Endothelial cell of umbilical vein (primary cell): ENCODE results near the gene CRY2. TPM values are rescaled to one million over a fixed set of nuclear protein-coding genes. Genes with fewer than 3 reads are reported as not detected.

ENCODE experiments used
- BruUV-seq: library from RNA; stranded (reverse); fragments of 400-500 nt; replicated peaks from 2 replicates; lab custom pipeline; 2021; lab: Mats Ljungman, UMichigan
- CTCF ChIA-PET: fragments of 300-600, 350-600 bp; sonication (Branson Sonifier 250); formaldehyde crosslinking; loops from one replicate; lab custom pipeline; 2021; ENCODE audit warnings: antibody characterized with exemption, inconsistent platforms; lab: Charles Lee
- POLR2A ChIA-PET: fragments of 300-600, 350-600 bp; sonication (Branson Sonifier 250); formaldehyde crosslinking; loops from one replicate; lab custom pipeline; 2021; ENCODE audit warnings: antibody characterized with exemption, inconsistent platforms; lab: Charles Lee
- DNase-seq: peaks from one replicate; pipeline ENCODE4 v3.0.0-alpha.2; 2011; ENCODE audit warnings: low read depth, low spot score
- FAIRE-seq: peaks from 2 replicates; lab custom pipeline; 2011; peaks lifted over from hg19 to GRCh38; lab: Jason Lieb, UNC
- H2AFZ ChIP-seq: 2 replicates; pipeline ENCODE4 v1.6.0; 2012; ENCODE audit warnings: low read depth, low read length, control low read depth, inconsistent platforms
- H3K27ac ChIP-seq: 2 replicates; pipeline ENCODE4 v1.5.1; 2011; ENCODE audit warnings: low read depth, mild to moderate bottlenecking, control low read depth, low read length, moderate library complexity; ENCODE audit not compliant: insufficient read depth
- H3K27me3 ChIP-seq, 2 experiments: 2 replicates each; pipeline versions ENCODE4 v1.6.0 to v1.6.1; 2011; ENCODE audit warnings: low read length in 2 of 2, mixed read lengths in 1 of 2; ENCODE audit not compliant: control insufficient read depth in 2 of 2, insufficient read depth in 2 of 2
- H3K36me3 ChIP-seq, 2 experiments: 2 replicates in 1 of 2; 3 replicates in 1 of 2; pipeline ENCODE4 v1.5.1; 2011; ENCODE audit warnings: low read length in 2 of 2, mild to moderate bottlenecking in 1 of 2, moderate library complexity in 1 of 2; ENCODE audit not compliant: control insufficient read depth in 2 of 2, insufficient read depth in 2 of 2; ENCODE audit errors: extremely low read depth in 1 of 2
- H3K4me1 ChIP-seq: 3 replicates; pipeline ENCODE4 v1.5.1; 2011; ENCODE audit warnings: mild to moderate bottlenecking, low read length; ENCODE audit not compliant: control insufficient read depth, insufficient read depth; ENCODE audit errors: extremely low read depth
- H3K4me2 ChIP-seq: 2 replicates; pipeline ENCODE4 v1.6.1; 2011; ENCODE audit warnings: low read length, control low read depth, mixed read lengths; ENCODE audit not compliant: insufficient read depth
- H3K4me3 ChIP-seq, 3 experiments: fragments of 200-600 bp in 1 of 3; sonication (generic), shearing (Covaris generic) in 1 of 3; replicated peaks in 1 of 3; 2 replicates each; pipeline ENCODE4 v1.5.1; 2011 to 2016; ENCODE audit warnings: control low read depth in 3 of 3, low read length in 3 of 3, mild to moderate bottlenecking in 2 of 3, inconsistent platforms in 1 of 3, low read depth in 1 of 3, moderate library complexity in 1 of 3; ENCODE audit not compliant: insufficient read depth in 1 of 3
- H3K79me2 ChIP-seq: 2 replicates; pipeline ENCODE4 v1.6.0; 2012; ENCODE audit warnings: low read length, inconsistent platforms; ENCODE audit not compliant: control insufficient read depth, insufficient read depth
- H3K9ac ChIP-seq: replicated peaks from 2 replicates; pipeline ENCODE3; 2011; ENCODE audit warnings: low read length, control low read depth; ENCODE audit not compliant: insufficient read depth; ENCODE audit errors: extremely low read depth
- H3K9me1 ChIP-seq: replicated peaks from 3 replicates; pipeline ENCODE4 v1.6.0; 2011; ENCODE audit warnings: mild to moderate bottlenecking, low read length; ENCODE audit not compliant: control insufficient read depth, insufficient read depth; ENCODE audit errors: extremely low read depth
- H3K9me3 ChIP-seq: replicated peaks from 2 replicates; pipeline ENCODE4 v1.5.1; 2012; ENCODE audit warnings: low read length, inconsistent platforms; ENCODE audit not compliant: control insufficient read depth, insufficient read depth
- H4K20me1 ChIP-seq: replicated peaks from 2 replicates; pipeline ENCODE3; 2011; ENCODE audit warnings: mild to moderate bottlenecking, low read length; ENCODE audit not compliant: control insufficient read depth, insufficient read depth; ENCODE audit errors: extremely low read depth
- EZH2 ChIP-seq: IDR thresholded peaks from 2 replicates; pipeline ENCODE4 v1.6.1; 2012; ENCODE audit warnings: borderline replicate concordance, low read depth, mild to moderate bottlenecking, moderate library complexity, low read length, inconsistent platforms; ENCODE audit not compliant: severe bottlenecking
- FOS ChIP-seq: IDR thresholded peaks from 2 replicates; pipeline ENCODE4 v1.6.1; 2011; ENCODE audit warnings: mild to moderate bottlenecking, low read length, moderate library complexity, borderline replicate concordance; ENCODE audit not compliant: insufficient read depth
- GATA2 ChIP-seq: IDR thresholded peaks from 2 replicates; pipeline ENCODE4 v1.7.0; 2011; ENCODE audit warnings: low read depth, mild to moderate bottlenecking, moderate library complexity, mixed read lengths, low read length; ENCODE audit not compliant: insufficient read length, insufficient read depth
- JUN ChIP-seq: IDR thresholded peaks from 2 replicates; pipeline ENCODE4 v1.6.1; 2011; ENCODE audit warnings: borderline replicate concordance, low read depth; ENCODE audit not compliant: insufficient read length, insufficient read depth
- MYC ChIP-seq: IDR thresholded peaks from one replicate; pipeline ENCODE4 v1.6.1; 2011; ENCODE audit warnings: mild to moderate bottlenecking, low read depth, low read length
- POLR2A ChIP-seq: IDR thresholded peaks from 2 replicates; pipeline ENCODE4 v1.6.1; 2012; ENCODE audit warnings: low read depth, mild to moderate bottlenecking, control low read depth, low read length
- POLR2AphosphoS5 ChIP-seq: IDR thresholded peaks from 2 replicates; pipeline ENCODE4 v1.6.1; 2012; ENCODE audit warnings: low read depth, mild to moderate bottlenecking, control low read depth, low read length, moderate library complexity; ENCODE audit not compliant: insufficient read depth
- dilution Hi-C: fragments of 300-500 bp; cut with MboI; formaldehyde crosslinking; loops from one replicate; pipeline ENCODE4 v1.15.0; 2019; ENCODE audit warnings: low sequenced_read_pairs; ENCODE audit not compliant: extremely low pct_ligation_motif_present
- intact Hi-C: fragments of 100-400 bp; cut with micrococcal nuclease; formaldehyde crosslinking; loops from one replicate; pipeline ENCODE4 v1.10.0; 2022
- polyA plus RNA-seq, 4 experiments: library from polyadenylated mRNA; depleted of rRNA in 3 of 4; stranded (reverse) in 3 of 4; unstranded in 1 of 4; fragments of >200 nt; gene quantifications; 2 replicates each; pipeline versions ENCODE4 v1.2.1 to v1.2.3, GENCODE V29; 2011 to 2012; ENCODE audit warnings: missing spikeins in 1 of 4
- total RNA-seq: library from RNA; stranded (reverse); gene quantifications from 2 replicates; pipeline ENCODE4 v1.2.3, GENCODE V29; 2021
- TF ChIP-seq, protein P1 (sequence below): IDR thresholded peaks from 2 replicates; pipeline ENCODE4 v1.6.1; 2011; ENCODE audit not compliant: insufficient read depth, insufficient read length
- TF ChIP-seq, protein P2 (sequence below), 2 donors: IDR thresholded peaks; 1 replicate in 1 of 2; 2 replicates in 1 of 2; pipeline ENCODE4 v1.5.1; 2011; ENCODE audit warnings: low read length in 2 of 2, mild to moderate bottlenecking in 2 of 2, moderate library complexity in 2 of 2, control low read depth in 1 of 2, inconsistent platforms in 1 of 2, low read depth in 1 of 2; ENCODE audit not compliant: insufficient read depth in 1 of 2; ENCODE audit errors: extremely low read depth in 1 of 2

Gene CRY2
- total and polyA plus RNA-seq, 2 donors (not counting 3 experiments of a cell fraction or from before 2014, with no cell fraction given) = 7.7 to 11.7 TPM

DNA sequence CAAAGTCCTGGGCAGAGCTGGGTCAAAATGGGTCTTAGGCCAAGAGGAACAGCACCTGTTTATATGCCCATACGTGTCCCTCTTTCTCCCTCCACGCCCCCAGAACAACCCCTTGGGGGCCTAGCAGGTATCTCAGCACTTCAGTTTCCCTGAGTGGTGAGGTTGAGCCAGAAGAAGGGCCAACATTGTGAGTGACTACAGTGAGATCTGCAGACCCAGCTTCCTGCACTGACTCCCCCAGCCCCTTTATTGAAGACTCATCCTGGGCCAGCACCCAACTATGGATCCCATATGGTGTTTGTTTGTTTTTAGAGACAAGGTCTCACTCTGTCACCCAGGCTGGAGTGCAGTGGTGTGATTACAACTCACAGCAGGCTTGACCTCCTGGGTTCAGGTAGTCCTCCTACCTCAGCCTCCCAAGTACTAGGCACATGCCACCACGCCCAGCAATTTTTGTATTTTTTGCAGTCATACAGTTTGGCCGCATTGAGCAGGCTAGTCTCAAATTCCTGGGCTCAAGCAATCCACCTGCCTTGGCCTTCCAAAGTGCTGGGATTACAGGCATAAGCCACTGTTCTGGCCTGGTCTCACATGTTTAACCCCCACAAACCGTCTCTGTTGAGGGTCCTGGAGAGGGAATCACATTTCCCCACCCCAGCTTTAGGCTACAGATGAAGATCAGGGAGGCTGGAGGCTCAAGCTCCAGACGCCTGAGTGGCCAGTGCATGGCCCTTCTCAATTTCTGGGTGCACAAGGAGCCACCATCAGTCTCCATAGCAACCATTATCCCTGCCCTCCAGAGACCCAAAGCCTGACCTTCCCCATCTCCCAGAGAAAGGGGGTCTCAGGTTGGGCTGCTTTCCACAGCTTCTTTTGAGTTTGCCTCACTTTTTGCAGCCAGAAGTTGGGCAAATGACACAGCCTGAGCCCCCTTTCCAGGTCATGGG lies 73.5 kb downstream of the CRY2 start:
- no TSS peak for BruUV-seq
- peaks cover 13 to 30% of the 10 kb centered on the region in 2 experiments for H3K27me3 ChIP-seq
- intact Hi-C loops = no loop called here
- dilution Hi-C loops = no loop called here
- peaks cover 10% of the 10 kb centered on the region for H3K79me2 ChIP-seq
- DNase-seq (no peak), FAIRE-seq (no peak)
- H3K9me3 ChIP-seq = no peaks in the 10 kb centered on the region
- ChIA-PET CTCF (interaction anchor here (1.1 kb wide), 1 partner anchor 44 kb away, joined by 3 read pairs; no protein-coding TSS in a partner anchor), POLR2A (no interaction called here)
- no peak overlapping the region for H3K4me2 ChIP-seq
- H3K4me3 ChIP-seq = no peak overlapping the region
- no peaks in the 10 kb centered on the region for H4K20me1 ChIP-seq
- H3K4me1 ChIP-seq = peaks cover 10% of the 10 kb centered on the region
- no peaks in the 10 kb centered on the region for H3K9me1 ChIP-seq
- no peak overlapping the region for H2AFZ ChIP-seq
- TF ChIP-seq EZH2 (no peak), FOS (no peak), JUN (no peak), POLR2A (no peak)
- peaks cover 0 to 2% of the 10 kb centered on the region in 2 experiments for H3K36me3 ChIP-seq
- H3K9ac ChIP-seq = no peak overlapping the region
- H3K27ac ChIP-seq = no peak overlapping the region

DNA sequence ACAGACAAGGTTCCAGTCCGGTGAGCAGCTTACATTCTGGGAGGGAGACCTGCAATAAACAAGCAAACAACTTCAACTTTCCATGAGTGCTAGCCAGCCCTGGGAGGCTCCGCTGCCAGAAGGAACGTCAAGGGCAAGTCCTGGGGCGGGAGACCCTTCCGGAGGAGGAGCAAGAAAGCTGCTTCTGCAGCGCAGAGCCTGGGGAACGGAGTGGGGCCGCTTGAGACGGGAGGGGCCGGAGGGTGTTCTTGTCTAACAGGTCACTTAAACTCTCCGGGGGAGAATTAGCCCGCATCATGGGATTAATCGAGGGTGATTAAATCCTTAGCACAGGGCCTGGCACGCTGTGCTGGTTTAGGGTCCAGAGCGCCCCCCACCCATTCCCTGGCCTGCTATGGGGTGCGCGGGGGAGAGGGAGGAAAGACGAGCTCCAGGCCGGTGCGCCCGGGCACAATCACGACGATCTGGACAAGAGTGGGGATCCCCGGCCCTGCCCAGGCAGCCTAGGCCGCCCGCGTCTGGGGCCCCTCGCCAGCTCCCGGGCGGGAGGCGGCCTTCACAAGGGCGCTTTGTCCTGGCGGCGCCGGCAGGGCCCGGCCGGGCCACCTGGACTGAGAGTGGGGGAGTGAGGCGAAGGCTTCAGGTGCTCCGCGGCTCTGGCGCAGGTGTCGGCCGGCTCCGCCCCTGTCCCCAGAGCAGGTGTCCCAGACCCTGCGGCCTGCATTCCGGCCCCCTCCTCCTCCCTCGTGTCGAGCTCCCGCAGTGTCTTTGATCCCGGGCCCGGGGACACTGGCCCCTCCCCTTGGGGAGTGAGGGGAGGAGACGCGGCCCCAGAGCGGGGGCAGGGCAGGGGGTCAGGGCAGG lies 74.5 kb downstream of the CRY2 start:
- Histone ChIP-seq H3K79me2 (peaks cover 7% of the 10 kb centered on the region), H3K9ac (no peak overlapping the region), H3K4me2 (no peak overlapping the region), H3K4me1 (peaks cover 9% of the 10 kb centered on the region), H4K20me1 (no peaks in the 10 kb centered on the region), H3K36me3 (no peaks in the 10 kb centered on the region), H3K27ac (no peak overlapping the region), H3K9me3 (no peaks in the 10 kb centered on the region), H2AFZ (no peak overlapping the region), H3K4me3 (no peak overlapping the region), H3K27me3 (peaks cover 13 to 30% of the 10 kb centered on the region in 2 experiments), H3K9me1 (no peaks in the 10 kb centered on the region)
- DNase-seq (no peak), FAIRE-seq (no peak)
- intact Hi-C loops = no loop called here
- ChIA-PET POLR2A (no interaction called here), CTCF (interaction anchor here (1.1 kb wide), 1 partner anchor 43 kb away, joined by 3 read pairs; no protein-coding TSS in a partner anchor)
- no TSS peak for BruUV-seq
- no peak for TF ChIP-seq EZH2
- no peak for TF ChIP-seq POLR2AphosphoS5
- TF ChIP-seq POLR2A = no peak
- TF ChIP-seq MYC = no peak
- no peak for TF ChIP-seq FOS
- TF ChIP-seq, protein P1, sequence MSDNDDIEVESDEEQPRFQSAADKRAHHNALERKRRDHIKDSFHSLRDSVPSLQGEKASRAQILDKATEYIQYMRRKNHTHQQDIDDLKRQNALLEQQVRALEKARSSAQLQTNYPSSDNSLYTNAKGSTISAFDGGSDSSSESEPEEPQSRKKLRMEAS = no peak
- no peak for TF ChIP-seq GATA2
- TF ChIP-seq JUN = no peak
- TF ChIP-seq, protein P2, sequence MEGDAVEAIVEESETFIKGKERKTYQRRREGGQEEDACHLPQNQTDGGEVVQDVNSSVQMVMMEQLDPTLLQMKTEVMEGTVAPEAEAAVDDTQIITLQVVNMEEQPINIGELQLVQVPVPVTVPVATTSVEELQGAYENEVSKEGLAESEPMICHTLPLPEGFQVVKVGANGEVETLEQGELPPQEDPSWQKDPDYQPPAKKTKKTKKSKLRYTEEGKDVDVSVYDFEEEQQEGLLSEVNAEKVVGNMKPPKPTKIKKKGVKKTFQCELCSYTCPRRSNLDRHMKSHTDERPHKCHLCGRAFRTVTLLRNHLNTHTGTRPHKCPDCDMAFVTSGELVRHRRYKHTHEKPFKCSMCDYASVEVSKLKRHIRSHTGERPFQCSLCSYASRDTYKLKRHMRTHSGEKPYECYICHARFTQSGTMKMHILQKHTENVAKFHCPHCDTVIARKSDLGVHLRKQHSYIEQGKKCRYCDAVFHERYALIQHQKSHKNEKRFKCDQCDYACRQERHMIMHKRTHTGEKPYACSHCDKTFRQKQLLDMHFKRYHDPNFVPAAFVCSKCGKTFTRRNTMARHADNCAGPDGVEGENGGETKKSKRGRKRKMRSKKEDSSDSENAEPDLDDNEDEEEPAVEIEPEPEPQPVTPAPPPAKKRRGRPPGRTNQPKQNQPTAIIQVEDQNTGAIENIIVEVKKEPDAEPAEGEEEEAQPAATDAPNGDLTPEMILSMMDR (IDR thresholded peaks at IDR 0.05; ENCODE audit: extremely low read depth in 1 of 2, insufficient read depth in 1 of 2, low read depth in 1 of 2, low read length in 2 of 2) = no peak
- dilution Hi-C loops = no loop called here
